Activated CD8-positive, alpha-beta memory T cell treated with anti-CD3 and anti-CD28 coated beads, Interleukin-2, amount 50 U/mL, for 24 hours (primary cell): Measurements from ENCODE around the gene ZCCHC7.
"Not testable (repeated sequence)": the region's sequence is repeated elsewhere in the genome, so short reads cannot be mapped to it uniquely, and the experiment has no call there.

Experiments used
- DNase-seq: peaks from one replicate; pipeline ENCODE4 v3.0.0-alpha.2; 2020; ENCODE audit errors: extremely low read depth

The ZCCHC7 gene

GRCh38 chr9:37251452-37251851 lies 131.1 kb downstream of the ZCCHC7 start:
- DNase-seq = no peak

- DNase-seq = no peak
Measured at GRCh38 chr9:37253377-37253937, 133.1 kb downstream of the ZCCHC7 start.

GRCh38 chr9:37255187-37255586 lies 134.8 kb downstream of the ZCCHC7 start:
- no peak for DNase-seq

- DNase-seq = no peak
Measured at GRCh38 chr9:37255944-37256862, 135.8 kb downstream of the ZCCHC7 start.

GRCh38 chr9:37259951-37260350 lies 139.6 kb downstream of the ZCCHC7 start:
- no peak for DNase-seq

GRCh38 chr9:37262410-37262809 lies 142.0 kb downstream of the ZCCHC7 start:
- DNase-seq = no peak

- DNase-seq = no peak
Measured at GRCh38 chr9:37264539-37264938, 144.2 kb downstream of the ZCCHC7 start.

- no peak for DNase-seq
Measured at GRCh38 chr9:37266630-37267029, 146.3 kb downstream of the ZCCHC7 start.

GRCh38 chr9:37269221-37269620 lies 148.8 kb downstream of the ZCCHC7 start:
- DNase-seq = no peak

GRCh38 chr9:37271679-37272078 lies 151.3 kb downstream of the ZCCHC7 start:
- DNase-seq = no peak

GRCh38 chr9:37273595-37273994 lies 153.2 kb downstream of the ZCCHC7 start:
- no peak for DNase-seq

GRCh38 chr9:37281541-37281940 lies 161.2 kb downstream of the ZCCHC7 start:
- DNase-seq = no peak

GRCh38 chr9:37283730-37284325 lies 163.5 kb downstream of the ZCCHC7 start:
- DNase-seq = no peak

- DNase-seq = no peak
Measured at GRCh38 chr9:37284636-37285035, 164.3 kb downstream of the ZCCHC7 start.

- DNase-seq = no peak
Measured at GRCh38 chr9:37286530-37287175, 166.3 kb downstream of the ZCCHC7 start.

- no peak for DNase-seq
Measured at GRCh38 chr9:37287317-37287716, 166.9 kb downstream of the ZCCHC7 start.

- no peak for DNase-seq
Measured at GRCh38 chr9:37289631-37290030, 169.3 kb downstream of the ZCCHC7 start.

- DNase-seq = no peak
Measured at GRCh38 chr9:37290366-37290939, 170.1 kb downstream of the ZCCHC7 start.

- DNase-seq = no peak
Measured at GRCh38 chr9:37290940-37291485, 170.6 kb downstream of the ZCCHC7 start.

GRCh38 chr9:37291612-37292238 lies 171.4 kb downstream of the ZCCHC7 start:
- not testable (repeated sequence) for DNase-seq

- DNase-seq = no peak
Measured at GRCh38 chr9:37292896-37293295, 172.5 kb downstream of the ZCCHC7 start.
